T1000 (cell line): ENCODE measurements around the gene CHST11.

Source experiments
- DNase-seq: peaks from one replicate; lab custom pipeline; 2025; ENCODE audit warnings: mixed read lengths; lab: John Stamatoyannopoulos, UW

The CHST11 gene

GRCh38 chr12:104653730-104654664 lies 197.2 kb downstream of the CHST11 start:
- DNase-seq: no peak

GRCh38 chr12:104654665-104655609 lies 198.2 kb downstream of the CHST11 start:
- DNase-seq: no peak

- no peak for DNase-seq
Measured at GRCh38 chr12:104656383-104656782, 199.6 kb downstream of the CHST11 start.

- no peak for DNase-seq
Measured at GRCh38 chr12:104656921-104657320, 200.2 kb downstream of the CHST11 start.

- DNase-seq: no peak
Measured at GRCh38 chr12:104657726-104658484, 201.2 kb downstream of the CHST11 start.

- no peak for DNase-seq
Measured at GRCh38 chr12:104659058-104659457, 202.3 kb downstream of the CHST11 start.

- DNase-seq: no peak
Measured at GRCh38 chr12:104662203-104662602, 205.5 kb downstream of the CHST11 start.

GRCh38 chr12:104662908-104663307 lies 206.2 kb downstream of the CHST11 start:
- no peak for DNase-seq

- DNase-seq: no peak
Measured at GRCh38 chr12:104664351-104664750, 207.6 kb downstream of the CHST11 start.

GRCh38 chr12:104665296-104665695 lies 208.5 kb downstream of the CHST11 start:
- DNase-seq: no peak

- no peak for DNase-seq
Measured at GRCh38 chr12:104667139-104667538, 210.4 kb downstream of the CHST11 start.

- DNase-seq: no peak
Measured at GRCh38 chr12:104668274-104668718, 211.5 kb downstream of the CHST11 start.

- no peak for DNase-seq
Measured at GRCh38 chr12:104669089-104669721, 212.5 kb downstream of the CHST11 start.

GRCh38 chr12:104669851-104670337 lies 213.1 kb downstream of the CHST11 start:
- DNase-seq: no peak

GRCh38 chr12:104670439-104671408 lies 214.0 kb downstream of the CHST11 start:
- DNase-seq: no peak

- DNase-seq: peak; percentile 86
Measured at GRCh38 chr12:104671409-104672095, 214.8 kb downstream of the CHST11 start.

- no peak for DNase-seq
Measured at GRCh38 chr12:104672096-104672445, 215.3 kb downstream of the CHST11 start.

GRCh38 chr12:104672501-104673265 lies 215.9 kb downstream of the CHST11 start:
- DNase-seq: no peak

- DNase-seq: no peak
Measured at GRCh38 chr12:104673294-104673693, 216.5 kb downstream of the CHST11 start.
